HG02970 (cell line): Measurements from ENCODE around the gene ADCY5.

Experiments
- ATAC-seq: cut with Tn5 transposase; IDR thresholded peaks from one replicate; pipeline ENCODE4 v1.9.1; 2021; ENCODE audit warnings: mild to moderate bottlenecking, moderate library complexity, moderate number of reproducible peaks; ENCODE audit not compliant: unreplicated experiment, low FRiP score

Gene ADCY5

GRCh38 chr3:123459862-123460261, 11.0 kb upstream of the ADCY5 start:
- ATAC-seq = no peak

GRCh38 chr3:123458255-123458654, 9.4 kb upstream of the ADCY5 start:
- ATAC-seq = no peak

GRCh38 chr3:123457841-123458240, 9.0 kb upstream of the ADCY5 start:
- no peak for ATAC-seq

- ATAC-seq = no peak
Measured at GRCh38 chr3:123453675-123454074, 4.8 kb upstream of the ADCY5 start.

- no peak for ATAC-seq
Measured at GRCh38 chr3:123451186-123451585, 2.3 kb upstream of the ADCY5 start.

- ATAC-seq = no peak
Measured at GRCh38 chr3:123449997-123450604, 1.2 kb upstream of the ADCY5 start.

- ATAC-seq = no peak
Measured at GRCh38 chr3:123449102-123449996, 459 bp upstream of the ADCY5 start.

GRCh38 chr3:123447749-123448517, 957 bp downstream of the ADCY5 start:
- ATAC-seq = no peak

GRCh38 chr3:123447416-123447748, 1.5 kb downstream of the ADCY5 start:
- ATAC-seq = no peak

GRCh38 chr3:123446610-123447109, 2.2 kb downstream of the ADCY5 start:
- ATAC-seq = no peak

GRCh38 chr3:123446210-123446609, 2.7 kb downstream of the ADCY5 start:
- no peak for ATAC-seq

GRCh38 chr3:123445702-123446101, 3.2 kb downstream of the ADCY5 start:
- ATAC-seq = no peak

GRCh38 chr3:123444744-123445143, 4.1 kb downstream of the ADCY5 start:
- ATAC-seq = no peak

GRCh38 chr3:123444023-123444422, 4.9 kb downstream of the ADCY5 start:
- ATAC-seq = no peak

- ATAC-seq = no peak
Measured at GRCh38 chr3:123442908-123443307, 6.0 kb downstream of the ADCY5 start.

GRCh38 chr3:123442125-123442524, 6.8 kb downstream of the ADCY5 start:
- ATAC-seq = no peak

GRCh38 chr3:123439806-123440580, 8.9 kb downstream of the ADCY5 start:
- no peak for ATAC-seq

GRCh38 chr3:123432832-123433523, 15.9 kb downstream of the ADCY5 start:
- ATAC-seq = no peak

- no peak for ATAC-seq
Measured at GRCh38 chr3:123431658-123432324, 17.1 kb downstream of the ADCY5 start.
